GM21423 (cell line): ENCODE measurements around the gene ADCY2.

Source experiments
- ATAC-seq: cut with Tn5 transposase; IDR thresholded peaks from one replicate; pipeline ENCODE4 v1.9.1; 2021; ENCODE audit warnings: mild to moderate bottlenecking, moderate library complexity; ENCODE audit not compliant: unreplicated experiment

Gene ADCY2

DNA sequence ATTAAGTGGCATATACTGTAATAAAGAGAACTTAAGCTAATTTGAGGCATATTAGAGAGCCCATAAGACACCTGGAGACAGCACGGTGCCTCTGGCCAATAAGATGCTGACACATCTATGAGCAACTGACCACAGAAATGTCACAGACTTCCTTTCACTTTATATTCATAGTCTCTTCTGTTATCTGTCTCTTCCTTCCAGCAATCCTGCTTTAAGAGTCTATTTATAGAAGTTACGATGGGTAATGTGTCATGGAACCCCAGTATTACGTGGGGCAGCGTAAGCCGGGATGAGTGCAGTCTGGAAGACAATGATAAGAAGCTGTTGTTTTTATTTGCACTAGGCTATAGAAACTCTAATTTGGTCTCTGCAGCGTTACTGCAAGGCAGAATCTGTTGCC, 318.2 kb downstream of the ADCY2 start:
- no peak for ATAC-seq

DNA sequence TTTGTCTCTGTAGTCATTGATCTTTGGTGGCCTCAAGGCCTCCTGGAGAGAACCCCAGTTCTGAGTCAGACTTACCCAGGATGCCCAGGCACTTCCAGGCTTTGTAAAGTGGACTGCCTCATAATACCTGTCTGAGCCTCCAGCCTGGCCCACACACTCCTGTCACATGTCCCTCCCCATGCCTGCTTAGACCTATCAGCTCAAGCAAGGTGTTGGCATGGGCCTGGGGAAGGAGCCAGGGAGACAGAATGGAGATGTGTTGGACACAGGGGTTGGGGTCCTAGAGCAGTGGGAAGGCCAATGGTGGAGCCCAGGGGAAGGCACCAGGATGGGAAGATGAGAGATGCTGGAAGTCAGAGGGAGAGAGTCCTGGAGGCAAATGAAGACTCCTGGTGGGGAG, 318.8 kb downstream of the ADCY2 start:
- ATAC-seq: no peak

DNA sequence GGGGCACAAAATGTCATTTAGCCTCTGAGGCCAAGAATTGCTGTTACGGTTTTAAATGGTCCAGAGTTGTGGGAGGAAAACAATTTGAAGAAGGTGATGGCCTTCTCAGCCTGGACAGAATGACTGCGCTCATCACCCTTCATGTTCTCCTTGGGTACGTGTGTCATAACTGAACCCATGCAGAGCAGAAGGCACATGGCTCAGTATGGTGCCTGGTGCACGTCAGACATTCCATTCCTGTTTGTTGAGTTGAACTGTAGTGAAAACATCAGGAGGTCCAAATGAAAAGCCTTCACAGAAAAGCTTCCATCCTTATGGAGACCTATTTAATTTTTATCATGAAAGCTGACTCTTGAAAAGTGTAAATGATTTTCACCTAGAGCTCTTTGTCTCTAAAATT, 321.8 kb downstream of the ADCY2 start:
- no peak for ATAC-seq

DNA sequence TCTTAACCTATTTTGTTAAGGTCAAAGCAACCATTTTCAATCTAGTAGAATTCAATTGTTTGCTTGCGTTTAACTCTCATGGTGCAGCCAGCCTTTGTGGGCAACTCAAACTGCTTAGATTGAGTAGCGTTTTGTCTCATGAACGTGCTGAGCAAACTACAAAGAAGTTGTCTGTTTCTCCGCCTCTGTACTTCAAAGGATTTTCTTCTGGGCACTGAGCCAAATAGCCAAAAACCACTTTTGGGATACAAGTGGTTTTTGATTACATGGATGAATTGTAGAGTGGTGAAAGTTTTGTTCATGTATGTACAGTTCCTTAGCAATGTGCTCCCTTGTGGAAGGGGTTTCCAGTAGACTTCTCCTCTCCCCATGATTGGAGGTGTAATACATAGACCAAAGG, 332.1 kb downstream of the ADCY2 start:
- no peak for ATAC-seq

DNA sequence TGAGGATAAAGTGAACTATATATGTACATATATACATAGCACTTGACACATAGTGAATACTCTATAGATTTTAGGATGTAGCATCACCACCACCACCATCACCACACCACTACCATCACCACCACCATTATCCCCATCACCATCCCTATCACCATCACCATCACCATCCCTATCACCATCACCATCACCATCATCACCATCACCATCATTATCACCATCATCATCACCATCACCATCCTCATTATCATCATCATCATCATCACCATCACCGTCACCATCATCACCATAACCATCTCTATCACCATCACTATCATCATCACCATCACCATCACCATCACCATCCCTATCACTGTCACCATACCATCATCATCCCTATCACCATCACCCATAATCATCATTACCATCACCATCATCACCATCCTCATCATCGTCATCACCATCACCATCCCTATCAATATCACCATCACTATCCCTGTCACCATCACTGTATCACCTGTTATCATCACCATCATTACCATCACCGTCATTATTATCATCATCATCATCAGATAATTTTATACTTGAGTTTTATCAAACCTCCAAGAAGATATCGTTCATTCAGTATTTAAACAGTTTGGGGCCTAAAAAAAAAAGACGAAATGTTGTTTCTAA, 345.6 kb downstream of the ADCY2 start:
- ATAC-seq: no peak

DNA sequence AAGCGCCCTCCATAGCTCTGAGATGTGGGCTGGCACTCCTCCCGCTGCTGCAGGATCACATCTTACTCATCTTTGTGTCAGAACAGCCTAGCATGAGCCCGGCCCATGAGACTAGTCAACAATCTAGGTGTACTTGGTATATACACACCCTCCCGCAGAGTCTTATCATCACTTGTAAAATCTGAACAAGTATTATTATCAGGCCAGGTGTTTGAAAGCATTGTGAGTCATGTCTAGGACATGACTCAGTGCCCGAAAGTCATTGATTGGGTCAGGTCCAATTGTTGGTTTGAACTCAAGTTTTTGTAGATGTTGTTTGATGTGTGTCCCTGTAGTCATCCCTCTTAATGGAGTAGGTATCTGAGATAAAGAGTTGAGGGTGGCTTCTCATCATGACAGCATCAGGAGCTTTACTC, 346.3 kb downstream of the ADCY2 start:
- no peak for ATAC-seq

DNA sequence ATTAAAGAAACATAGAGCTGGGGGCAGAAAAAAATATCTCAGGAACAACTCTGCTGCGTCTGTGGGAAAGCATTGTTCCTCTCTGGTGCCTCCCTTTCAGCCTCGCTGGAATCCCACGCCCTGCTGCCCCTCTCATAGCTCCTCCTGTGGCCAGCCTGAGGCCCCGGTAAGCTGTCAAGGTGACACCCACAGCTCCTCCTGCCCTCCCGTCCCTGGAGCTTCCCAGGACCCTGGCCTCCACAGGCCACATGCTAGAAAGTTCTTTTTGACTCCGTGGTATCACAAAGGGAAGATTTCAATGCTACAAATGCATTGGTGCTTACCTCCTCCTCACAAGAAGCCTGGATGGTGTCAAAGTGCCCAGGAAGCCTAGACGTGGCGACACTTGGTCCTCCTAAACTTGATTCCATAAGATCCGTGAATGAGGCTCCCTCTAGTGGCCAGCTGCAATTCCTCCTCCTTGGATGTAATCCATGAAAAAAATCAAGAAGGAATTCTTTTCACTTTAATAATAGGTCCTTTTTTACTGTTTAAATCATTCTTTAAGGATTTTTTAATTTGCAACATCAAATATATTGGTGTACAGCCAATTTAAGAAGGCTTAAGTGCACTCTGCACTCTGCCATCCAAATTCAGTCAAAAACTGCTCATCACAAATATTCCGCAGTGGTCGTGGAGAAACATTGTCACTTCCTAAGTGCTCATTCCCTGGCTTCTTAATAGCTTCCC, 350.1 kb downstream of the ADCY2 start:
- no peak for ATAC-seq

DNA sequence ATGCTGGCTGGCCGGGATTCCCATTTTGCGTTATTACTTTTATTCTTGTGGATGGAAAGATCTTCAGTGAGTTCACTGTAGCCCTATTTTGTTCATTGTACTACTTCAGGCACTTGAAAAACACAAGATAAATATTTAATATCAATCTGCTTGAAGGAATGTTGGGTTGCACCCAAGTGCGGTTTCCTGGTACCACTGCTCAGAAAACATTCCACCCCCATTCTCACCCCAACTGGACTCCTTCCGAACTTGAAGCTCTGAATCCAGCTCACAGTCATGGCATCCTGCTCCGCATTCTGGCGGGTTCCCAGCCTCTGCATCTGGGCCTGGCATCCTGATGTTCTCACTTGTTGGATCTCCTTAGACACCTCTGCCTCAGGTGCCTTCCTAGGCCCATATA, 351.8 kb downstream of the ADCY2 start:
- no peak for ATAC-seq

DNA sequence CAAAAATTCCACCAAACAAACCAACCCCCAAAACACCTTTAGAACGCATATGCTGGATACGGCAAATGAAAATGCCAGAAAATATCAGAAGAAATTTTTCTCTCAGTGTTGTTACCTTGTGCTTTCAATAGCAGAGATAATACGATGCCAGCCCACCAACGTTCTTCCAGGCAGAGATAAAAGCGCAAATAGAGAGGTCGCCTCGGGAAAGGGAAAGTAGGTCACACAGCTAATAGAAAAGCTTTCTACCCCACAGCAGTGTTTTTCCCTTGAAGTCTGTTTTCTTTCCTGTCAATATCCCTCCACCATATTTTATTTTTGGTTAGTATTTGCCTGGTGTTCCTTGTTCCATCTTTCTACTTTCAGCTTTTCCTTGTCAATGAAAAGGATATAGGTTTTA, 353.7 kb downstream of the ADCY2 start:
- no peak for ATAC-seq

DNA sequence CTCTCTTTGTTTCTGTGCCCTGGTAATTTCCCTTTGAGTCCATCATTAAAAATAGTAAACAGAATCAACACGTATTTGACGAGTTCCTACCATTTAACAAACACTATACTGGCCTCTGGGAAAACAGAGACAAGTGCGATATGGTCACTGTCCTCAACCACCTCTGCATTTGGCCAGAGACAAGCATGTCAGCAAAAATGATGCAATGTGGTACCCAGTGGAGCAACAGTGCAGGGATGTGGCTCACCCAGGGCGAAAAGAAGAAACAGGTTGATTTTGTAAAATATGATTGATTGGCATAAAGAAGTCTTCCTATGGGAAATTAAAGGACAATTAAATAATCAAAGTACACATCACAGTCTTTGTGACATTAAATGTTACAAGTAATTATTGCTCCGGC, 355.9 kb downstream of the ADCY2 start:
- no peak for ATAC-seq

DNA sequence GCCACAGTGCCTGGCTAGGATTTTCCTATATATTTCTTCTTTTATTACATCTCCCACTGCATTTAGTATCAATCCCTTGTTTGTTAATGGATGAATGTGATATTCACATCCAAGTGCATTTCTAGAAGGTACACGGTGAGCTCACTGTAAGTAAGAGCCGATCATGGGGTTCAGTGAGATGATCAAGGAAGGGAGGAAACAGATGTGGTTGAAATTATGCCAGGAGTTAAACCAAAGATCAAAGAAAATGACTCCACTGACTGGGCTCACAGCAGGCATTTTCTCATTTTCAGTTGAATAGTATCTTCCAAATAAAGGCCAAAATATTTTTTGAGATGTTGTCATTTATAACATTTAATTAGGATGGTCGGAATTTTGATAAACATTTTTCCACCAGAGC, 357.2 kb downstream of the ADCY2 start:
- no peak for ATAC-seq

DNA sequence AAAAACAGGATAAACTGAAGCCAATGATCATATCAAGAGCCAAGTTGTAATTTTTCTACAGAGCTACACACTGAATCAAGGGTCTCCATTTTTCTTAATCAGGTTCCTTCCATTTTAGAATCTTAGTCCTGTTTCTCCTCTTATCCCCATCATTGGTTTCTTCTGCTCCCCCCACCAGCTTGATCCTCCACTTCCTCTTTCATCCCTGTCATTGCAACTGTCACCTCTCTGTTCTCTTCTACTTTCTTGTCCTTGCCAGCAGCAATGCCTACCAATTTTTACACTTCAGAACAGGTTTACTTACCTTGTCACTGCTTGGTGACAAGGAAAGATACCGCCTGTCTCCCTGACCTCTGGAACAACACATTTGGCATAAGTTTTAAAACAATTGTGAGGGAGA, 357.7 kb downstream of the ADCY2 start:
- no peak for ATAC-seq

DNA sequence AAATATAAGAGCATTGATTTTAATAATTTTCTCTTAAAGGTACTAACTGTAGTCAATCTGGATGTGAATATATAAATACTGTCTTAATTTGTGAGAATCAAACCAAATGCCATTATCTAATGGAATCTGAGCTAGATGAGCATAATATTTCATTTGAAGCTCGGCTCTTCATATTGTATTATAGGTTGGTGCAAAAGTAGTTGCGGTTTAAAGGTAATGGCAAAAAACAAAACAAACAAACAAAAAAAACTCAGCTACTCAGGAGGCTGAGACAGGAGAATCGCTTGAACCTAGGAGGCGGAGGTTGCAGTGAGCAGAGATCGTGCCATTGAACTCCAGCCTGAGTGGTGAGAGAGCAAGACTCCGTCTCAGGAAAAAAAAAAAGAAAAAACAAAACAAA, 358.6 kb downstream of the ADCY2 start:
- ATAC-seq: no peak

DNA sequence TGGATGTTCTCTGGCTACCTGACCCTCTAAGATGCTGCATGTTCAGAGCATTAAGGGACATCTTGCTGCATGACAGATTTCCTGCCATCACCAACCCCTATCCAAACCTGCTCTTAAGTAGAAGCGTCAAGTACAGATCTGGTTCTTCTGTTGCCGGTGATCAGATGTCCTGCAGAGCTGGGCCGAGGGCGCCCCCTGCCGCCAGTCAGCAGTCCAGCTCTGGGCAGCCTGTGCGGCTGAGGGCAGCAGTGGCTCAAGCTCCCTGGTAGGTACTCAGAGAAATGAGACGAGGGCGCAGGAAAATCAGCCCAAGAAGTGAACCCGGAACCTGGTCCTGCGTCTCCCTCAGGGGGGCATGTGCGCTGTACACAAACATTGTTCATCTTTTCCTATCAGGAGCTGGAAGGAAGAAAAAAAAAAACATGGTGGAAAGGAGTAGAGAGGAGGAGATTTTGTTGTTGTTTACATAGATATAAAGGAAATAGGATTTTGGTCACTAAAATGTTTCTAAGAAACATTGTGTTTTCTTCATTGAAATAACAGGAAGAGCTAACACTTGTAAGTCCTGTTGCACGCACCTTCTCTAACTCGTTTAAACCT, 359.2 kb downstream of the ADCY2 start:
- ATAC-seq: peak; percentile 91

DNA sequence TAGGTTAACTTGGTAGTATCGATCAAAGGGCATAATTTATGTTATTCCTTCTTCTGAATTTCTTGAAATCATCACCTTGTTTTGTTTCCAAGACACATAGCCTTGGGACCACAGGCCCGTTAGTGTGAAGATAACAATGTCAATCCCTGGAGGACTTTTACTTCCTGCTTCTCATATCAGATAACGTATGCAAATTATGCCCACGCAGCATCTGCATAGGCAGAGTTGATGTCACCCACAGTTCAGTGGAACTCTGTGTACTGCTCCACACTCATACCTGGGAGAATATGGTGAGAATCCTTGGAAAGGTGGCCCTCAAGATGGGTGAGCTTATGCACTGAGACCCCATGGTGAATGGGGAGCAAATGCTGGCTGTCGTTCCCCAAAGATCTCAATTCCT, 360.0 kb downstream of the ADCY2 start:
- no peak for ATAC-seq

DNA sequence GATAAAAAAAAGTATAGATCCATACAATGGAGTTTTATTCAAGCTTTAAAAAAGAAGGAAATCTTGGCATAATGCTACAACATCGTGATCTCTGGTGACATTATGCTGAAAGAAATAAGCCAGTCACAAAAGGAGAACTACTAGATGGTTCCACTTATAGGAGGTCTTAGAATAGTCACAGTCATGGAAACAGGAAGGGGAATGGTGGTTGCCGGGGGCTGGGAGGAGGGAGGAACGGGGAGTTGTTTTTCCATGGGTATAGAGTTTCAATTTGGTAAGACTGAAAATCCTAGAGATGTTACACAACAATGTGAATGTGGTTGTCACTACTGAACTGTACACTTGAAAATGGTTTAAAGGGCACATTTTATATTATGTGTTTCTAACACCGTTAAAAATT, 360.5 kb downstream of the ADCY2 start:
- no peak for ATAC-seq

DNA sequence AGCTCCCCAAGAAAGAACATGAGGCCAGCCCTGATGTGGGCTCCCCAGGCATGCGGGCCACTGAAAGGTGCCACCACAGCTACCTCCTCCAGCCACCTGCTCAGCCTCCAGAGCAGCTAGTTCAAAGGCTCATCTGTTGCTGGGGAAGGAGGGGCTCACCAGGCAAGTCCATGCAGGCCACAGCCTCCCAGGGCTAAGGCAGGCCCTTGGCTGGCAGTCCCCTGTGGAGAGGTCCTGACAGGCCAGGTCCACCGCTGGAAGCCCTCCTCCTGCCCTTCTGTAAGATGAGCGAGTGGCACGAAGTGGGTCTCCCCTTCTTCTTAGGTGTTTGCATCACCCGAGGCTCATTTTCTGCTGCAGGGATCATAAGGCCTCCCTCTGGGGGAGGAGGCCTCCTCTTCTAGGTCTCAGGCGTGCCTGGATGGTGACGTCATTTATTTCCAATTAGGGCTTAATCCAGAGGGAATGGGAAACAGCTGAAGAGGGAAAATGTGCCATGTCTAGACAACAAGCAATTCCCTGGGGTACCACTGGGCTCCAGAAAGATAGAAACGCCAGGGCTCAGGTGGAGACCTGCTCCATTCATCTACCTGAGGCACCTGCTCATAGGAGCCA, 363.4 kb downstream of the ADCY2 start:
- ATAC-seq: no peak

DNA sequence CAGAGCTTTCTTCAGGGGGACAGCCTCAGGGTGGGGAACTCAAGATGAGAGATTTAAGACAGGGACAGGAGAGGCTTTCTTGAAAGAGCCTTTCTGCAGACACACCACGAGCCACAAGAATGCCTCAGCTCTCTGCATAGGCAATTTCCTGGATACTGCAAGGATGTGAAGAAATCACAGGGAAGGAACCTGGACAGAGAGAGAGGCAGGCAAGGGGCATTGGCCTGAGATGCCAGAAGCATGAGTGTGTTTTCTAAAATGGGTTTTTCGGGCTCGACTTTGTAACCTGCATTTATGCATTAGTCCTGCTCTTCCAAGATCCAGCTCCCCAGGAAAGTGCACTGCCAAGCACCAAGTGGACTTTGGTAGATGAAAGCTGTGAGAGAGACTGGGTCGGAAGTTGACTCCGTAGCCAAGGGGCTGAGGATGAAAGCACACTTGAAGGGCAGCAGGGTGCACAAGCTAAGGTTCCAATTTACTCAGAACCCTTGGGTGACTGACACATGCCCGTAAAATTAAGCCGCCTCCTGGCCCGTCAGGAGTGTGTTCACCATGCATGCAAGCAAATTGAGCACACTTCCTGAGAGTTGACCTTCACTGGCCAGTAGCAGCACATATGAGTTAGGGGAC, 364.1 kb downstream of the ADCY2 start:
- no peak for ATAC-seq

DNA sequence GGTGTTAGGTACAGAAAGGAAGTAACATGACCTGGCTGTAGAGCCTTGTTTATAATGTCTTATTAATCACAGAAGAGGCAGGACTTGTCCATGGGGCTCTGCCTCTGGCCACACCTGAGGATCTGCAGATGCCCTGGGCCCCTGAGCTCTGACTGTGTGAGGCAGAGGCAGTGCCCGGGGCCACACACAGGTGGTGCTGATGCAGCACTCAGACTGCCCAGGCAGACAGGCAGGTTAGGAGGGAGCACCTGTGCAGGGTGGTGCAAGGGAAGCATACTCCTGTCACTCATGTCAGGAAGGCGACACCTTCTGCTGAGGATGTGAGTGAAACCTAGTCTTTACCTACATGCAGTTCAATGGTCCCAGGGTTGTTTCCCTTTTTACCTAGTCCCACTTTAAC, 366.3 kb downstream of the ADCY2 start:
- ATAC-seq: no peak

DNA sequence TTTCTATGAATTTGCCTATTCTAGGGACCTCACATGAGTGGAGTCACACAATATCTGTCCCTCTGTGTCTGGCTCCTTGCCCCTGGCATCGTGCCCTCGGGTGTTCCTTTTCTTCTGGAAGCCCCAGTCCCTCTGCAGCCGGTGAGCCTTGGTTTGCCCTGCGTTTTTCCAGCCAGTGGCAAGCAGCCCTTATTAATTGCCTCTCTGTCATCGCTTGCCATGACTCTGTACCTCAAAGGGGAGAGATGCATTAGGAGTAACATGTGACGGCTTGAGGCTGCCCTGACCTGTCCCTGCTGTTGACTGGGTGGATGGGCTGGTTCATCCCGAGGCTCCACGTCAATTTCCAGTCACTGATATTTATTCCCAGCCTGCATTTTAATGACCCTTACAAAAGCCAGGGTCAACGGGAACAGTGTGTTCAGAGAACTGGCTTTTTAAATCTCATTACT, 367.7 kb downstream of the ADCY2 start:
- no peak for ATAC-seq

DNA sequence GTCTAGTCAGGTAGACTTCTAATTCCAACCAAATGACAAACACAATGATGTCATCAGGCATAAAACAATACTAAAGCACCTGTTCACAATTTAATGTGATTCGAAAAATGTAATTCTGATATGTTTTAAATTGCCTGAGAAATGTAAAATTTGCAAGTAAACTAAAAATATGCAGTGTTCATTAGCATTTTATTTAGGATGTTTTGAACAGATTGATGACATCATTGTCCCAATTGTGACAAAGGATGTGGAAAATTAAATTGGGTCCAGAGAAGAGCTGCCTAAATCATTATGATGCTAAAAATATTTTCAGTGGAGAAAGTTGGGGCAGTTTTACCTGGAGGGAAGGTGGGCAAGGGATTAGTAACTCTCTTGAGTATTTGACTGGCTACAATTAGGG, 368.5 kb downstream of the ADCY2 start:
- ATAC-seq: no peak
